PC-3 (cell line): ENCODE results near the gene GALK2. TPM values are rescaled to one million over a fixed set of nuclear protein-coding genes. Genes with fewer than 3 reads are reported as not detected.

Source experiments
- ATAC-seq: fragments of 200-7000 bp; cut with Tn5 transposase; 2 replicates; pipeline ENCODE4 v1.9.1; 2020; ENCODE audit warnings: mild to moderate bottlenecking, moderate library complexity
- BruUV-seq: library from RNA; stranded (reverse); fragments of 400-500 nt; replicated peaks from 2 replicates; lab custom pipeline; 2021; lab: Mats Ljungman, UMichigan
- CTCF ChIA-PET: fragments of 300-600 bp; sonication (Branson Sonifier 250); formaldehyde crosslinking; loops from one replicate; lab custom pipeline; 2022; ENCODE audit warnings: antibody characterized with exemption; lab: Charles Lee
- POLR2A ChIA-PET: fragments of 300-600 bp; sonication (Branson Sonifier 250); formaldehyde crosslinking; loops from one replicate; lab custom pipeline; 2022; ENCODE audit warnings: antibody characterized with exemption; ENCODE audit not compliant: unreplicated experiment; lab: Charles Lee
- DNase-seq: peaks from one replicate; pipeline ENCODE4 v3.0.0-alpha.2; 2015
- H2AFZ ChIP-seq: fragments of 300-600 bp; sonication (generic); 2 replicates; pipeline ENCODE4 v1.6.0; 2016; ENCODE audit warnings: antibody characterized with exemption, low read length
- H3F3A ChIP-seq: fragments of 300-600 bp; sonication (generic); one replicate; pipeline ENCODE4 v1.6.0; 2017; ENCODE audit warnings: antibody characterized with exemption, low read length, control low read depth, mild to moderate bottlenecking; ENCODE audit not compliant: unreplicated experiment
- H3K27ac ChIP-seq: fragments of 300-600 bp; sonication (generic); 2 replicates; pipeline ENCODE4 v1.5.1; 2016; ENCODE audit warnings: mild to moderate bottlenecking, low read length
- H3K27me3 ChIP-seq: fragments of 300-600 bp; sonication (generic); 2 replicates; pipeline ENCODE4 v1.6.1; 2016; ENCODE audit warnings: low read length, mixed read lengths
- H3K36me3 ChIP-seq: fragments of 300-600 bp; sonication (generic); 2 replicates; pipeline ENCODE4 v1.6.1; 2016; ENCODE audit warnings: low read depth, mixed run types, low read length, mixed read lengths
- H3K4me1 ChIP-seq: fragments of 300-600 bp; sonication (generic); 2 replicates; pipeline ENCODE4 v1.5.1; 2016; ENCODE audit warnings: low read length; ENCODE audit not compliant: insufficient read depth
- H3K4me2 ChIP-seq: fragments of 300-600 bp; sonication (generic); 2 replicates; pipeline ENCODE4 v1.6.0; 2016; ENCODE audit warnings: low read length
- H3K4me3 ChIP-seq: fragments of 300-600 bp; sonication (generic); 2 replicates; pipeline ENCODE4 v1.5.1; 2016; ENCODE audit warnings: mild to moderate bottlenecking, low read length, mixed read lengths
- H3K79me2 ChIP-seq: fragments of 300-600 bp; sonication (generic); 2 replicates; pipeline ENCODE4 v1.6.1; 2017; ENCODE audit warnings: low read length, mixed read lengths
- H3K9ac ChIP-seq: fragments of 300-600 bp; sonication (generic); 2 replicates; pipeline ENCODE4 v1.6.0; 2016; ENCODE audit warnings: mild to moderate bottlenecking, low read length
- H3K9me2 ChIP-seq: fragments of 300-600 bp; sonication (generic); replicated peaks from 2 replicates; pipeline ENCODE4 v1.6.1; 2016; ENCODE audit warnings: mixed run types, low read length, mixed read lengths
- H3K9me3 ChIP-seq: fragments of 300-600 bp; sonication (generic); 2 replicates; pipeline ENCODE4 v1.6.1; 2016; ENCODE audit warnings: low read length, mixed read lengths
- H4K20me1 ChIP-seq: fragments of 300-600 bp; sonication (generic); 2 replicates; pipeline ENCODE4 v1.6.1; 2016; ENCODE audit warnings: low read length, mixed read lengths
- CTCF ChIP-seq: fragments of 300-600 bp; sonication (generic); conservative IDR thresholded peaks from 2 replicates; pipeline ENCODE4 v1.5.1; 2017; ENCODE audit warnings: antibody characterized with exemption, low read depth, mild to moderate bottlenecking, low read length
- EZH2 ChIP-seq: fragments of 300-600 bp; sonication (generic); IDR thresholded peaks from one replicate; pipeline ENCODE4 v1.6.1; 2017; ENCODE audit warnings: antibody characterized with exemption, mild to moderate bottlenecking, low read length; ENCODE audit not compliant: unreplicated experiment
- EZH2phosphoT487 ChIP-seq: fragments of 300-600 bp; sonication (generic); IDR thresholded peaks from 2 replicates; pipeline ENCODE4 v1.6.1; 2018; ENCODE audit warnings: mild to moderate bottlenecking, antibody characterized with exemption, low read length, borderline replicate concordance
- intact Hi-C: fragments of 100-400 bp; cut with micrococcal nuclease; formaldehyde crosslinking; loops from 2 replicates; pipeline ENCODE4 v1.9.0; 2023
- total RNA-seq: library from RNA; depleted of rRNA; stranded (reverse); fragments of >200 nt; gene quantifications from 2 replicates; pipeline ENCODE4 v1.2.3, GENCODE V29; 2014

GALK2 gene
- total RNA-seq, 1 experiment from 2014 or later: 27.2 TPM

- H4K20me1 ChIP-seq: no peaks in the 10 kb centered on the region
- ATAC-seq: no peak
Measured at GRCh38 chr15:49189631-49190030, 19.6 kb downstream of the GALK2 start.

DNA sequence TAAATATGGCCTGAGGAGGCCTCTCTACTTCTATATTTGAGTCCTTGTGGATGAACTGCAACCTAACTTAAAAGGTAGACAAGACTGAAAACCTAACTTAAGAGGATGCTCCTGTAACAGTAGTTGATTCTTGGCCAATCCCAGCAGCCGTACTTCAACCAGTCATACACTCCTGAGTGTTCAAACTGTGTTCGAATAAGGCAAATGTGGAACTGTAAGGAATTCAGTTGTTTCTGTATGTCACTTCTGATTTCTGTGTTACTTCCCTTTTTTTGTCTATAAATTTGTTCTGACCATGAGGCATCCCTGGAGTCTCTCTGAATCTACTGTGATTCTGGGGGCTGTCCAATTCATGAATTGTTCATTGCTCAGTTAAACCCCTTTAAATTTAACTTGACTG, 20.5 kb downstream of the GALK2 start:
- H3K27ac ChIP-seq: no peak overlapping the region
- H3K9ac ChIP-seq: no peak overlapping the region
- TF ChIP-seq EZH2phosphoT487 (no peak), CTCF (no peak), EZH2 (no peak)
- no peaks in the 10 kb centered on the region for H3K36me3 ChIP-seq
- no peaks in the 10 kb centered on the region for H3F3A ChIP-seq
- no peaks in the 10 kb centered on the region for H3K27me3 ChIP-seq
- ATAC-seq (no peak), DNase-seq (no peak)
- peaks cover 4% of the 10 kb centered on the region; the same call in 1 of the 2 replicates for H3K4me1 ChIP-seq
- peaks cover 17% of the 10 kb centered on the region; the same call in 1 of the 2 replicates for H3K79me2 ChIP-seq
- no peak overlapping the region for H3K4me2 ChIP-seq
- no TSS peak for BruUV-seq
- no peak overlapping the region for H3K4me3 ChIP-seq
- POLR2A ChIA-PET: no interaction called here
- no peak overlapping the region for H2AFZ ChIP-seq
- CTCF ChIA-PET: no interaction called here
- H4K20me1 ChIP-seq: no peaks in the 10 kb centered on the region
- H3K9me3 ChIP-seq: no peaks in the 10 kb centered on the region
- intact Hi-C loops: no loop called here
- no peaks in the 10 kb centered on the region for H3K9me2 ChIP-seq

More at GRCh38 chr15:49189631-49190030, 19.6 kb downstream of the GALK2 start:
- Histone ChIP-seq H3K9me3 (no peaks in the 10 kb centered on the region), H3K27me3 (no peaks in the 10 kb centered on the region), H2AFZ (no peak overlapping the region), H3K4me2 (no peak overlapping the region), H3K9ac (no peak overlapping the region), H3K27ac (no peak overlapping the region), H3K36me3 (no peaks in the 10 kb centered on the region), H3K79me2 (peaks cover 21% of the 10 kb centered on the region; the same call in 1 of the 2 replicates), H3K9me2 (no peaks in the 10 kb centered on the region), H3F3A (no peaks in the 10 kb centered on the region), H3K4me1 (peaks cover 4% of the 10 kb centered on the region; the same call in 1 of the 2 replicates), H3K4me3 (no peak overlapping the region)
- BruUV-seq: no TSS peak
- TF ChIP-seq CTCF (no peak), EZH2 (no peak), EZH2phosphoT487 (no peak)
- no peak for DNase-seq
- ChIA-PET CTCF (no interaction called here), POLR2A (no interaction called here)
- intact Hi-C loops: no loop called here

GRCh38 chr15:49191892-49192291, 21.8 kb downstream of the GALK2 start:
- no peaks in the 10 kb centered on the region for H3F3A ChIP-seq
- H3K9ac ChIP-seq: no peak overlapping the region
- POLR2A ChIA-PET: no interaction called here
- H3K4me2 ChIP-seq: no peak overlapping the region
- H3K4me3 ChIP-seq: no peak overlapping the region
- DNase-seq (no peak), ATAC-seq (no peak)
- H3K4me1 ChIP-seq: peaks cover 4% of the 10 kb centered on the region; the same call in 1 of the 2 replicates
- no peak overlapping the region for H3K27ac ChIP-seq
- H3K27me3 ChIP-seq: no peaks in the 10 kb centered on the region
- no peak overlapping the region for H2AFZ ChIP-seq
- intact Hi-C loops: no loop called here
- no peaks in the 10 kb centered on the region for H4K20me1 ChIP-seq
- H3K9me3 ChIP-seq: no peaks in the 10 kb centered on the region
- peaks cover 14% of the 10 kb centered on the region; the same call in 1 of the 2 replicates for H3K79me2 ChIP-seq
- TF ChIP-seq CTCF (no peak), EZH2phosphoT487 (no peak), EZH2 (no peak)
- H3K36me3 ChIP-seq: no peaks in the 10 kb centered on the region
- no peaks in the 10 kb centered on the region for H3K9me2 ChIP-seq
- CTCF ChIA-PET: no interaction called here
- BruUV-seq: no TSS peak
